SK-N-SH (cell line): Measurements from ENCODE around the gene TLX3. TPM values are rescaled to one million over a fixed set of nuclear protein-coding genes. Genes with fewer than 3 reads are reported as not detected.

Experiments
- CTCF ChIA-PET: fragments of 300-600, 350-600 bp; formaldehyde crosslinking; extraction: SDS; loops from one replicate; lab custom pipeline; 2021; lab: Yijun Ruan, JAX
- POLR2A ChIA-PET: fragments of 350-600 bp; sonication (Branson Sonifier 250); formaldehyde crosslinking; extraction: SDS; loops from one replicate; lab custom pipeline; 2020; ENCODE audit warnings: antibody characterized with exemption, inconsistent platforms; lab: Yijun Ruan, JAX
- DNase-seq: peaks from one replicate; pipeline ENCODE4 v3.0.0; 2012
- H2AFZ ChIP-seq: fragments of 200-600 bp; sonication (generic); 2 replicates; pipeline ENCODE4 v1.8.1; 2016; ENCODE audit warnings: antibody characterized with exemption, mild to moderate bottlenecking, low read depth
- H3F3A ChIP-seq: fragments of 200-600 bp; sonication (generic); replicated peaks from 2 replicates; pipeline ENCODE3; 2016; ENCODE audit warnings: antibody characterized with exemption, mild to moderate bottlenecking; ENCODE audit not compliant: insufficient read depth
- H3K27ac ChIP-seq, 2 experiments: fragments of 200-500 bp in 1 of 2; fragments of 200-600 bp in 1 of 2; sonication (Bioruptor generic) in 1 of 2; sonication (generic), shearing (Covaris generic) in 1 of 2; 2 replicates each; pipeline versions ENCODE4 v1.5.1 to v1.6.1; 2014 to 2016; ENCODE audit warnings: low read depth in 2 of 2, inconsistent platforms in 1 of 2, low read length in 1 of 2, mild to moderate bottlenecking in 1 of 2, mixed read lengths in 1 of 2
- H3K27me3 ChIP-seq: fragments of 200-600 bp; sonication (generic), shearing (Covaris generic); 2 replicates; pipeline ENCODE4 v1.6.1; 2016; ENCODE audit warnings: mixed run types; ENCODE audit not compliant: insufficient read depth
- H3K36me3 ChIP-seq, 2 experiments: fragments of 200-500 bp in 1 of 2; fragments of 200-600 bp in 1 of 2; sonication (Bioruptor generic) in 1 of 2; sonication (generic) in 1 of 2; replicated peaks in 1 of 2; 2 replicates each; pipeline versions ENCODE3 to v1.5.1; 2014 to 2016; ENCODE audit warnings: low read length in 1 of 2, mild to moderate bottlenecking in 1 of 2; ENCODE audit not compliant: insufficient read depth in 2 of 2, control insufficient read depth in 1 of 2
- H3K4me1 ChIP-seq, 2 experiments: fragments of 200-500 bp in 1 of 2; fragments of 200-600 bp in 1 of 2; sonication (Bioruptor generic) in 1 of 2; sonication (generic), shearing (Covaris generic) in 1 of 2; 2 replicates each; pipeline versions ENCODE4 v1.5.1 to v1.6.1; 2014 to 2016; ENCODE audit warnings: low read depth in 1 of 2, low read length in 1 of 2, mixed run types in 1 of 2; ENCODE audit not compliant: insufficient read depth in 2 of 2, control insufficient read depth in 1 of 2
- H3K4me2 ChIP-seq: fragments of 200-600 bp; sonication (generic), shearing (Covaris generic); 2 replicates; pipeline ENCODE4 v1.6.1; 2017; ENCODE audit warnings: mixed run types
- H3K4me3 ChIP-seq, 2 experiments: fragments of 200-500 bp in 1 of 2; fragments of 200-600 bp in 1 of 2; sonication (Bioruptor generic) in 1 of 2; sonication (generic), shearing (Covaris generic) in 1 of 2; 2 replicates each; pipeline versions ENCODE4 v1.5.1 to v1.8.1; 2014 to 2016; ENCODE audit warnings: low read depth in 2 of 2, inconsistent platforms in 1 of 2, low read length in 1 of 2, mild to moderate bottlenecking in 1 of 2, mixed read lengths in 1 of 2, moderate library complexity in 1 of 2
- H3K79me2 ChIP-seq: fragments of 200-600 bp; sonication (generic); 2 replicates; pipeline ENCODE4 v1.8.1; 2017; ENCODE audit warnings: mild to moderate bottlenecking; ENCODE audit not compliant: insufficient read depth
- H3K9ac ChIP-seq: fragments of 200-600 bp; sonication (generic); 2 replicates; pipeline ENCODE4 v1.6.1; 2017; ENCODE audit warnings: mixed run types
- H3K9me2 ChIP-seq: fragments of 200-600 bp; sonication (generic); 2 replicates; pipeline ENCODE4 v1.6.1; 2017; ENCODE audit warnings: mixed run types
- H3K9me3 ChIP-seq: fragments of 200-600 bp; sonication (generic); 2 replicates; pipeline ENCODE4 v1.6.1; 2017; ENCODE audit warnings: mixed run types, mild to moderate bottlenecking, moderate library complexity
- H4K20me1 ChIP-seq: fragments of 200-600 bp; sonication (generic); 2 replicates; pipeline ENCODE4 v1.6.1; 2017; ENCODE audit warnings: mild to moderate bottlenecking, mixed run types; ENCODE audit not compliant: insufficient read depth
- EP300 ChIP-seq, 2 experiments: IDR thresholded peaks; 2 replicates each; pipeline versions ENCODE4 v1.4.0 to v1.6.1; 2012; ENCODE audit warnings: borderline replicate concordance in 1 of 2, low read depth in 1 of 2, low read length in 1 of 2
- EZH2phosphoT487 ChIP-seq: fragments of 200-600 bp; sonication (generic); IDR thresholded peaks from 2 replicates; pipeline ENCODE4 v1.6.1; 2017; ENCODE audit warnings: low read depth, mixed run types, mild to moderate bottlenecking, antibody characterized with exemption, moderate library complexity, borderline replicate concordance
- FOSL2 ChIP-seq: IDR thresholded peaks from 2 replicates; pipeline ENCODE4 v1.4.0; 2012; ENCODE audit warnings: low read depth, mild to moderate bottlenecking, moderate library complexity, borderline replicate concordance
- FOXJ3 ChIP-seq: sonication (generic); formaldehyde crosslinking; IDR thresholded peaks from 2 replicates; pipeline ENCODE4 v1.5.1; 2020; ENCODE audit warnings: mild to moderate bottlenecking, missing genetic modification reagents
- JUND ChIP-seq: IDR thresholded peaks from 2 replicates; pipeline ENCODE4 v1.4.0; 2012
- MXI1 ChIP-seq: IDR thresholded peaks from 2 replicates; pipeline ENCODE4 v1.6.1; 2012; ENCODE audit warnings: mild to moderate bottlenecking, low read depth, low read length, improper control_type of control experiment
- NFIC ChIP-seq: IDR thresholded peaks from 2 replicates; pipeline ENCODE4 v1.4.0; 2012; ENCODE audit warnings: borderline replicate concordance
- POLR2AphosphoS5 ChIP-seq: IDR thresholded peaks from 2 replicates; pipeline ENCODE4 v1.6.1; 2012; ENCODE audit warnings: low read depth, low read length
- RCOR1 ChIP-seq: fragments of 150-350 bp; IDR thresholded peaks from 2 replicates; pipeline ENCODE4 v1.6.1; 2017; ENCODE audit warnings: antibody characterized with exemption, low read length
- RFX5 ChIP-seq: IDR thresholded peaks from 2 replicates; pipeline ENCODE4 v1.6.1; 2012; ENCODE audit warnings: mild to moderate bottlenecking, improper control_type of control experiment, low read length
- RXRA ChIP-seq: IDR thresholded peaks from 2 replicates; pipeline ENCODE4 v1.4.0; 2012; ENCODE audit warnings: low read depth, mild to moderate bottlenecking, borderline replicate concordance
- SMC3 ChIP-seq: IDR thresholded peaks from 2 replicates; pipeline ENCODE4 v1.6.1; 2012; ENCODE audit warnings: low read depth, low read length, improper control_type of control experiment
- TCF12 ChIP-seq: IDR thresholded peaks from 2 replicates; pipeline ENCODE4 v1.4.0; 2012
- TEAD4 ChIP-seq: IDR thresholded peaks from 2 replicates; pipeline ENCODE4 v1.4.0; 2012; ENCODE audit warnings: mild to moderate bottlenecking, borderline replicate concordance; ENCODE audit not compliant: insufficient read depth
- WGBS: methylation state at CpG from one replicate; pipeline ENCODE4 v1.1.6; 2017; ENCODE audit warnings: low lambda C conversion rate; 5-methylcytosine and 5-hydroxymethylcytosine counted together
- polyA plus RNA-seq, 3 experiments: library from polyadenylated mRNA; depleted of rRNA; stranded (reverse); fragments of >200 nt; gene quantifications; 2 replicates each; pipeline ENCODE4 v1.2.3, GENCODE V29; 2012
- TF ChIP-seq, protein P1 (sequence below): fragments of 200-600 bp; sonication (generic); IDR thresholded peaks from 2 replicates; pipeline ENCODE4 v1.6.1; 2017; ENCODE audit warnings: antibody characterized with exemption, mild to moderate bottlenecking, moderate library complexity
- TF ChIP-seq, protein P2 (sequence below): IDR thresholded peaks from 2 replicates; pipeline ENCODE4 v1.6.1; 2012; ENCODE audit warnings: mild to moderate bottlenecking, low read depth, low read length, moderate library complexity

TLX3 gene
- polyA plus RNA-seq, 1 of the 3 experiments (the other 2 are of a cell fraction), result 4.7 TPM

DNA sequence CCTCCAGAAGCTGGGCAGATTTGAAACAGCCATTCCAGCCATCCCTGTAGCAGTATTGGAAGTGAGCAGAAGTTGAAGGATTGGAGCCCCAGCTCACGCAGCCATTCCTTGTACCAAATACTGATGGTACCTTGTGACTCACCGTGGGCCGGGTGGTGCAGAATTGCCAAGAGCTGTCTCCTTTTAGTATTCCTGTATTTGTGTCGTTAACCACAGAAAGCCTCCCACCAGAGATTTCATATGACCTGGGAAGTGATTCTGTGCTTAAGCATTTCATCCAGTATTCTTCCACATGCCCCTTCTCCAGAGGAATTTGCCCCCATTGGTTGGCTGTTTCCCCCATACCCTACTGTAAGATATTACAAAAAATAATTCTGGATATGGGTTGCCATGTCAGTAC, 17.7 kb upstream of the TLX3 start:
- H4K20me1 ChIP-seq, result no peaks in the 10 kb centered on the region
- H3K4me2 ChIP-seq, result no peak overlapping the region
- no peaks in the 10 kb centered on the region for H3K36me3 ChIP-seq
- H3K9me3 ChIP-seq, result no peaks in the 10 kb centered on the region
- H3K4me3 ChIP-seq, result no peak overlapping the region
- H3F3A ChIP-seq, result peaks cover 22% of the 10 kb centered on the region
- H3K27me3 ChIP-seq, result no peaks in the 10 kb centered on the region
- no peak overlapping the region for H2AFZ ChIP-seq
- no peaks in the 10 kb centered on the region for H3K9me2 ChIP-seq
- DNase-seq, result no peak
- TF ChIP-seq SMC3, result no peak
- no peak for TF ChIP-seq MXI1
- TF ChIP-seq EZH2phosphoT487, result no peak
- TF ChIP-seq TCF12, result peak; percentile 21; the same call in 1 of the 2 replicates
- WGBS, result 74% methylated on average over 4 of the region's 4 CpGs
- peaks cover 16 to 17% of the 10 kb centered on the region in 2 experiments for H3K4me1 ChIP-seq
- H3K9ac ChIP-seq, result no peak overlapping the region
- H3K27ac ChIP-seq, result no peak overlapping the region
- no peaks in the 10 kb centered on the region for H3K79me2 ChIP-seq
- ChIA-PET POLR2A (interaction anchor here (1.8 kb wide), 1 partner anchor 18 kb away, joined by 4 read pairs; the partner anchor contains the start of gene TLX3), CTCF (interaction anchor here (1.3 to 1.8 kb wide), 2 partner anchors 15 to 51 kb away, joined by 4 read pairs; no protein-coding TSS in a partner anchor)

DNA sequence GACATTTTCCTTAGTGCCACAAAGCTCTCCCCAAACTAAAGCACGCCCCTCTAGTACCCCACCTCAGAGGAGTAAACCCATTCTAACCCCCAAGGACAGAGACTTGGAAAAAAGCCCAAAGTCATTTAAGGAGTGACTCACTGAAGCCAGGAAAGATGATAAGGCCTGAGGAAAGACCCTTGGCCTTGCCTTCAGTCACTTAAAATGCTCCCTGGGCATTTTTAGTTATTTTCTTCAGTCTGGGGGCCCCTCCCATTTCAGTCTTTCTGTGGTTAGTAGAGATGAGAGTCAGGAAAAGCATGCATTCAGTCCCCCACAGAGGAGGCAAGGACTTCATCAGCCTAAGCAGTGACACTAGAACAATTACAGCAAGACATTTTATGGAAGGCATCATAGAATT, 13.7 kb upstream of the TLX3 start:
- no peak overlapping the region for H3K4me3 ChIP-seq
- no peak overlapping the region for H3K4me2 ChIP-seq
- no peak overlapping the region for H3K9ac ChIP-seq
- H3K4me1 ChIP-seq, result peaks cover 17 to 33% of the 10 kb centered on the region in 2 experiments
- no peaks in the 10 kb centered on the region for H3K27me3 ChIP-seq
- H3K9me2 ChIP-seq, result no peaks in the 10 kb centered on the region
- ChIA-PET CTCF (interaction anchor here (1.2 to 1.4 kb wide), 3 partner anchors 13 to 47 kb away, joined by 3 to 6 read pairs (median 3); no protein-coding TSS in a partner anchor), POLR2A (no interaction called here)
- peak; percentile 59 for TF ChIP-seq TCF12
- TF ChIP-seq MXI1, result no peak
- TF ChIP-seq JUND, result peak; percentile 36; the same call in 1 of the 2 replicates
- 0 out of 2 replicates have a peak, but pooled peaks have one; percentile 22 for TF ChIP-seq FOSL2
- peak; percentile 52 for TF ChIP-seq NFIC
- peak in 1 of 2 experiments; percentile 23; a peak in 1 of 4 replicates for TF ChIP-seq EP300 (IDR thresholded peaks at IDR 0.05; ENCODE audit: borderline replicate concordance in 1 of 2, low read depth in 1 of 2, low read length in 1 of 2)
- peaks cover 24% of the 10 kb centered on the region for H3F3A ChIP-seq
- H4K20me1 ChIP-seq, result no peaks in the 10 kb centered on the region
- H3K27ac ChIP-seq, result peak overlapping the region in 1 of 2 experiments; percentile 37; a peak in 1 of 4 replicates
- DNase-seq, result no peak
- H2AFZ ChIP-seq, result no peak overlapping the region
- no peaks in the 10 kb centered on the region for H3K9me3 ChIP-seq
- H3K36me3 ChIP-seq, result peaks cover 2 to 9% of the 10 kb centered on the region in 2 experiments
- WGBS, result 44% methylated on average over 1 of the region's 1 CpG
- no peaks in the 10 kb centered on the region for H3K79me2 ChIP-seq

DNA sequence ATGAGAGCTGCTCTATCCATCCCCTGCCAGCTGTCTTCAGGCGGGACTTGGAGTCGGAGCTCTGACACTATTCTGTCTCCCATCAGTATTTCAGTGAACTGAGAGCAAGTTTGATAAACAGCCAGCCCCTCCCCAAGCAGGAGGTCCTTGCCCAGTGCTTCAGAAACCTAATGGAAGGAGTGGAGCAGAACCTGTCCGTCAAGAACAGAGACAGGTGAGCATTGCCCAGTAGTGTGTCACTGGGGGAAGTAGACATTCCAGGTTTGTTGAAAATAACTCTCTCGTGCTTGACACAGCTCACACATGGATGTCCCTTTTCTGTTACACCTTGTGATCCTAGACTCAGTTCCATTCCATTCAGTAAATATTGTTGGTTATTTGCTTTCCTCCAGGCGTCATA, 13.2 kb upstream of the TLX3 start:
- TF ChIP-seq RCOR1, result no peak
- no peak for TF ChIP-seq TCF12
- TF ChIP-seq, protein P1, sequence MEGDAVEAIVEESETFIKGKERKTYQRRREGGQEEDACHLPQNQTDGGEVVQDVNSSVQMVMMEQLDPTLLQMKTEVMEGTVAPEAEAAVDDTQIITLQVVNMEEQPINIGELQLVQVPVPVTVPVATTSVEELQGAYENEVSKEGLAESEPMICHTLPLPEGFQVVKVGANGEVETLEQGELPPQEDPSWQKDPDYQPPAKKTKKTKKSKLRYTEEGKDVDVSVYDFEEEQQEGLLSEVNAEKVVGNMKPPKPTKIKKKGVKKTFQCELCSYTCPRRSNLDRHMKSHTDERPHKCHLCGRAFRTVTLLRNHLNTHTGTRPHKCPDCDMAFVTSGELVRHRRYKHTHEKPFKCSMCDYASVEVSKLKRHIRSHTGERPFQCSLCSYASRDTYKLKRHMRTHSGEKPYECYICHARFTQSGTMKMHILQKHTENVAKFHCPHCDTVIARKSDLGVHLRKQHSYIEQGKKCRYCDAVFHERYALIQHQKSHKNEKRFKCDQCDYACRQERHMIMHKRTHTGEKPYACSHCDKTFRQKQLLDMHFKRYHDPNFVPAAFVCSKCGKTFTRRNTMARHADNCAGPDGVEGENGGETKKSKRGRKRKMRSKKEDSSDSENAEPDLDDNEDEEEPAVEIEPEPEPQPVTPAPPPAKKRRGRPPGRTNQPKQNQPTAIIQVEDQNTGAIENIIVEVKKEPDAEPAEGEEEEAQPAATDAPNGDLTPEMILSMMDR, result no peak
- no peak for TF ChIP-seq RFX5
- TF ChIP-seq SMC3, result no peak
- TF ChIP-seq POLR2AphosphoS5, result no peak
- TF ChIP-seq, protein P2, sequence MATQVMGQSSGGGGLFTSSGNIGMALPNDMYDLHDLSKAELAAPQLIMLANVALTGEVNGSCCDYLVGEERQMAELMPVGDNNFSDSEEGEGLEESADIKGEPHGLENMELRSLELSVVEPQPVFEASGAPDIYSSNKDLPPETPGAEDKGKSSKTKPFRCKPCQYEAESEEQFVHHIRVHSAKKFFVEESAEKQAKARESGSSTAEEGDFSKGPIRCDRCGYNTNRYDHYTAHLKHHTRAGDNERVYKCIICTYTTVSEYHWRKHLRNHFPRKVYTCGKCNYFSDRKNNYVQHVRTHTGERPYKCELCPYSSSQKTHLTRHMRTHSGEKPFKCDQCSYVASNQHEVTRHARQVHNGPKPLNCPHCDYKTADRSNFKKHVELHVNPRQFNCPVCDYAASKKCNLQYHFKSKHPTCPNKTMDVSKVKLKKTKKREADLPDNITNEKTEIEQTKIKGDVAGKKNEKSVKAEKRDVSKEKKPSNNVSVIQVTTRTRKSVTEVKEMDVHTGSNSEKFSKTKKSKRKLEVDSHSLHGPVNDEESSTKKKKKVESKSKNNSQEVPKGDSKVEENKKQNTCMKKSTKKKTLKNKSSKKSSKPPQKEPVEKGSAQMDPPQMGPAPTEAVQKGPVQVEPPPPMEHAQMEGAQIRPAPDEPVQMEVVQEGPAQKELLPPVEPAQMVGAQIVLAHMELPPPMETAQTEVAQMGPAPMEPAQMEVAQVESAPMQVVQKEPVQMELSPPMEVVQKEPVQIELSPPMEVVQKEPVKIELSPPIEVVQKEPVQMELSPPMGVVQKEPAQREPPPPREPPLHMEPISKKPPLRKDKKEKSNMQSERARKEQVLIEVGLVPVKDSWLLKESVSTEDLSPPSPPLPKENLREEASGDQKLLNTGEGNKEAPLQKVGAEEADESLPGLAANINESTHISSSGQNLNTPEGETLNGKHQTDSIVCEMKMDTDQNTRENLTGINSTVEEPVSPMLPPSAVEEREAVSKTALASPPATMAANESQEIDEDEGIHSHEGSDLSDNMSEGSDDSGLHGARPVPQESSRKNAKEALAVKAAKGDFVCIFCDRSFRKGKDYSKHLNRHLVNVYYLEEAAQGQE, result no peak
- TF ChIP-seq FOXJ3 (CRISPR knock-in tag), result no peak
- TF ChIP-seq TEAD4, result no peak
- no peak for TF ChIP-seq EP300 (IDR thresholded peaks at IDR 0.05; ENCODE audit: borderline replicate concordance in 1 of 2, low read depth in 1 of 2, low read length in 1 of 2)
- TF ChIP-seq NFIC, result no peak
- TF ChIP-seq RXRA, result no peak
- Histone ChIP-seq H3K27me3 (no peaks in the 10 kb centered on the region), H3K4me2 (no peak overlapping the region), H3K4me3 (no peak overlapping the region), H3F3A (peaks cover 24% of the 10 kb centered on the region), H3K9ac (no peak overlapping the region), H2AFZ (no peak overlapping the region), H4K20me1 (no peaks in the 10 kb centered on the region), H3K9me2 (no peaks in the 10 kb centered on the region), H3K4me1 (peaks cover 17 to 38% of the 10 kb centered on the region in 2 experiments), H3K9me3 (no peaks in the 10 kb centered on the region), H3K36me3 (peaks cover 2 to 9% of the 10 kb centered on the region in 2 experiments), H3K79me2 (no peaks in the 10 kb centered on the region), H3K27ac (peak overlapping the region in 1 of 2 experiments; percentile 37; a peak in 1 of 4 replicates)
- 90% methylated on average over 5 of the region's 5 CpGs for WGBS
- ChIA-PET CTCF (interaction anchor here (1.4 kb wide), 1 partner anchor 14 kb away, joined by 3 read pairs; the partner anchor contains the start of gene TLX3), POLR2A (no interaction called here)
- no peak for DNase-seq
